Karpas-422 (cell line): Measurements from ENCODE around the gene PRDM13. TPM values are rescaled to one million over a fixed set of nuclear protein-coding genes. Genes with fewer than 3 reads are reported as not detected.
"Not testable (repeated sequence)": the region's sequence is repeated elsewhere in the genome, so short reads cannot be mapped to it uniquely, and the experiment has no call there.

Experiments
- DNase-seq: peaks from one replicate; pipeline ENCODE4 v3.0.0-alpha.2; 2015
- H2AFZ ChIP-seq: fragments of 200-600 bp; sonication (generic); 2 replicates; pipeline ENCODE4 v1.6.1; 2014; ENCODE audit warnings: antibody characterized with exemption, low read length, mixed read lengths
- H3K27ac ChIP-seq: fragments of 200-600 bp; sonication (generic); 2 replicates; pipeline ENCODE4 v1.5.1; 2014; ENCODE audit warnings: mild to moderate bottlenecking, low read length, moderate library complexity
- H3K27me3 ChIP-seq: fragments of 200-600 bp; sonication (generic); 2 replicates; pipeline ENCODE4 v1.6.1; 2014; ENCODE audit warnings: low read length, mixed read lengths
- H3K36me3 ChIP-seq: fragments of 200-600 bp; sonication (generic); 2 replicates; pipeline ENCODE4 v1.6.1; 2014; ENCODE audit warnings: low read length, mixed read lengths; ENCODE audit not compliant: insufficient read depth
- H3K4me1 ChIP-seq: fragments of 200-600 bp; sonication (generic); 2 replicates; pipeline ENCODE4 v1.6.1; 2014; ENCODE audit warnings: mild to moderate bottlenecking, low read length, mixed read lengths
- H3K4me2 ChIP-seq: fragments of 200-600 bp; sonication (generic); 2 replicates; pipeline ENCODE4 v1.6.1; 2014; ENCODE audit warnings: low read length, low read depth, mild to moderate bottlenecking; ENCODE audit not compliant: poor library complexity, severe bottlenecking
- H3K4me3 ChIP-seq: fragments of 200-600 bp; sonication (generic); 2 replicates; pipeline ENCODE4 v1.5.1; 2014; ENCODE audit warnings: mild to moderate bottlenecking, antibody characterized with exemption, low read length, mixed read lengths
- H3K79me2 ChIP-seq: fragments of 200-600 bp; sonication (generic); 2 replicates; pipeline ENCODE4 v1.6.1; 2014; ENCODE audit warnings: mild to moderate bottlenecking, low read length, mixed read lengths
- H3K9ac ChIP-seq: fragments of 200-600 bp; sonication (generic); 2 replicates; pipeline ENCODE4 v1.6.0; 2014; ENCODE audit warnings: low read length
- H3K9me2 ChIP-seq: fragments of 200-600 bp; sonication (generic), shearing (Covaris generic); replicated peaks from 2 replicates; pipeline ENCODE4 v1.6.0; 2014; ENCODE audit warnings: mild to moderate bottlenecking, low read length, moderate library complexity; ENCODE audit not compliant: insufficient read depth
- H3K9me3 ChIP-seq: fragments of 300-700, 200-600 bp; sonication (generic); 2 replicates; pipeline ENCODE4 v1.6.1; 2014; ENCODE audit warnings: low read length, mixed read lengths
- H4K20me1 ChIP-seq: fragments of 200-600 bp; sonication (generic); 2 replicates; pipeline ENCODE4 v1.6.1; 2014; ENCODE audit warnings: mild to moderate bottlenecking, antibody characterized with exemption, low read length, low read depth; ENCODE audit not compliant: insufficient read depth
- total RNA-seq: library from RNA; depleted of rRNA; stranded (reverse); fragments of >200 nt; shearing (Covaris generic); gene quantifications from 2 replicates; pipeline ENCODE4 v1.2.3, GENCODE V29; 2014; ENCODE audit warnings: low replicate concordance

The PRDM13 gene
- total RNA-seq, 1 experiment from 2014 or later, result not detected

GRCh38 chr6:99592900-99593299, 13.7 kb upstream of the PRDM13 start:
- no peak overlapping the region for H3K9ac ChIP-seq
- H3K9me2 ChIP-seq, result no peaks in the 10 kb centered on the region
- no peak overlapping the region for H3K4me2 ChIP-seq
- no peaks in the 10 kb centered on the region for H4K20me1 ChIP-seq
- H3K4me3 ChIP-seq, result no peak overlapping the region
- no peak overlapping the region for H3K27ac ChIP-seq
- DNase-seq, result no peak
- H3K27me3 ChIP-seq, result no peaks in the 10 kb centered on the region
- H3K79me2 ChIP-seq, result no peaks in the 10 kb centered on the region
- H2AFZ ChIP-seq, result no peak overlapping the region
- H3K9me3 ChIP-seq, result no peaks in the 10 kb centered on the region
- H3K36me3 ChIP-seq, result no peaks in the 10 kb centered on the region
- H3K4me1 ChIP-seq, result peaks cover 5% of the 10 kb centered on the region

- H3K27me3 ChIP-seq, DNase-seq, H3K79me2 ChIP-seq, H3K9me3 ChIP-seq, H3K27ac ChIP-seq, H3K4me2 ChIP-seq, H3K4me3 ChIP-seq, H2AFZ ChIP-seq, H3K4me1 ChIP-seq, H3K36me3 ChIP-seq, H3K9me2 ChIP-seq, H4K20me1 ChIP-seq, H3K9ac ChIP-seq: not testable (repeated sequence)
Measured at GRCh38 chr6:99594696-99595095, 11.9 kb upstream of the PRDM13 start.

GRCh38 chr6:99602520-99603420, 3.9 kb upstream of the PRDM13 start:
- no peak overlapping the region for H3K4me3 ChIP-seq
- no peak overlapping the region for H3K4me2 ChIP-seq

GRCh38 chr6:99603421-99604165, 3.0 kb upstream of the PRDM13 start:
- no peak for DNase-seq
- Histone ChIP-seq H3K9me3 (no peaks in the 10 kb centered on the region), H2AFZ (no peak overlapping the region), H3K79me2 (no peaks in the 10 kb centered on the region), H4K20me1 (no peaks in the 10 kb centered on the region), H3K27ac (no peak overlapping the region), H3K9me2 (no peaks in the 10 kb centered on the region), H3K9ac (no peak overlapping the region), H3K4me3 (no peak overlapping the region), H3K27me3 (no peaks in the 10 kb centered on the region), H3K4me1 (no peaks in the 10 kb centered on the region), H3K36me3 (no peaks in the 10 kb centered on the region), H3K4me2 (no peak overlapping the region)

More at GRCh38 chr6:99602520-99603420, 3.9 kb upstream of the PRDM13 start:
- no peaks in the 10 kb centered on the region for H3K9me3 ChIP-seq
- no peaks in the 10 kb centered on the region for H3K79me2 ChIP-seq
- no peak for DNase-seq
- H2AFZ ChIP-seq, result no peak overlapping the region
- H4K20me1 ChIP-seq, result no peaks in the 10 kb centered on the region
- H3K4me1 ChIP-seq, result no peaks in the 10 kb centered on the region
- H3K9ac ChIP-seq, result no peak overlapping the region
- H3K9me2 ChIP-seq, result no peaks in the 10 kb centered on the region
- H3K27ac ChIP-seq, result no peak overlapping the region
- H3K36me3 ChIP-seq, result no peaks in the 10 kb centered on the region
- no peaks in the 10 kb centered on the region for H3K27me3 ChIP-seq

GRCh38 chr6:99604166-99605073, 2.2 kb upstream of the PRDM13 start:
- Histone ChIP-seq H2AFZ (no peak overlapping the region), H3K36me3 (no peaks in the 10 kb centered on the region), H3K27ac (no peak overlapping the region), H4K20me1 (no peaks in the 10 kb centered on the region), H3K9me3 (no peaks in the 10 kb centered on the region), H3K4me1 (no peaks in the 10 kb centered on the region), H3K4me3 (no peak overlapping the region), H3K27me3 (no peaks in the 10 kb centered on the region), H3K9ac (no peak overlapping the region), H3K79me2 (no peaks in the 10 kb centered on the region), H3K9me2 (no peaks in the 10 kb centered on the region), H3K4me2 (no peak overlapping the region)
- DNase-seq, result no peak

GRCh38 chr6:99605074-99605734, 1.4 kb upstream of the PRDM13 start:
- Histone ChIP-seq H3K27me3 (no peaks in the 10 kb centered on the region), H3K4me1 (no peaks in the 10 kb centered on the region), H3K4me3 (no peak overlapping the region), H3K9ac (no peak overlapping the region), H3K4me2 (no peak overlapping the region), H3K79me2 (no peaks in the 10 kb centered on the region), H2AFZ (no peak overlapping the region), H3K36me3 (no peaks in the 10 kb centered on the region), H3K9me3 (no peaks in the 10 kb centered on the region), H3K27ac (no peak overlapping the region), H4K20me1 (no peaks in the 10 kb centered on the region), H3K9me2 (no peaks in the 10 kb centered on the region)
- DNase-seq, result no peak

- H3K9ac ChIP-seq, result no peak overlapping the region
Measured at GRCh38 chr6:99605911-99606655, 550 bp upstream of the PRDM13 start.

More at GRCh38 chr6:99605911-99606655, 550 bp upstream of the PRDM13 start:
- no peaks in the 10 kb centered on the region for H3K36me3 ChIP-seq
- H3K79me2 ChIP-seq, result no peaks in the 10 kb centered on the region
- H3K27ac ChIP-seq, result no peak overlapping the region
- H3K9me2 ChIP-seq, result no peaks in the 10 kb centered on the region
- H3K4me1 ChIP-seq, result no peaks in the 10 kb centered on the region
- no peak overlapping the region for H3K4me3 ChIP-seq
- H4K20me1 ChIP-seq, result no peaks in the 10 kb centered on the region
- H3K9me3 ChIP-seq, result no peaks in the 10 kb centered on the region
- DNase-seq, result no peak
- no peak overlapping the region for H3K4me2 ChIP-seq
- no peaks in the 10 kb centered on the region for H3K27me3 ChIP-seq
- H2AFZ ChIP-seq, result no peak overlapping the region
